Activated CD4-positive, alpha-beta T cell treated with anti-CD3 and anti-CD28 coated beads for 1 hour (primary cell): Measurements from ENCODE around the gene RPS19BP1.
A peak's percentile ranks its signal among the peaks of the same experiment; 100 is the strongest.

Source experiments
- DNase-seq: peaks from one replicate; pipeline ENCODE4 v3.0.0-alpha.2; 2020

Gene RPS19BP1

DNA sequence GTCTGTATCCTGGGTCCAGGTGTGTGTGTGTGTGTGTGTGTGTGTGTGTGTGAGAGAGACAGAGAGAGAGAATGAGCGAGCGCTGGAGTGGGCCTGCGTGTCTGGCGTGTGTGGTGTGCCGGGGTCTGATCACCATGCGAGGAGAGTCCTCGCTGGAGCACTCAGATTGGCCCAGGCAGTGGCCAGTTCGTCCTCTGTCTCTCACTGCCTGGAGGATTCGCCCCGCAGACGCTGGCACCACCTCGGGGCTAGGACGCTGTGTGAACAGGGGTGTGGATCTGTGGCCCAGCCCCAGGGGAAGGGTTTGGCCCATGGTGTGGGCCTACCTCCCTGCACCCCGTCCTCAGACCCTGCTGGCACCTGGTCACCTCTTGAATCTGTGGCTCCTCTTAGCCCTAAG, 26.4 kb upstream of the RPS19BP1 start:
- no peak for DNase-seq

DNA sequence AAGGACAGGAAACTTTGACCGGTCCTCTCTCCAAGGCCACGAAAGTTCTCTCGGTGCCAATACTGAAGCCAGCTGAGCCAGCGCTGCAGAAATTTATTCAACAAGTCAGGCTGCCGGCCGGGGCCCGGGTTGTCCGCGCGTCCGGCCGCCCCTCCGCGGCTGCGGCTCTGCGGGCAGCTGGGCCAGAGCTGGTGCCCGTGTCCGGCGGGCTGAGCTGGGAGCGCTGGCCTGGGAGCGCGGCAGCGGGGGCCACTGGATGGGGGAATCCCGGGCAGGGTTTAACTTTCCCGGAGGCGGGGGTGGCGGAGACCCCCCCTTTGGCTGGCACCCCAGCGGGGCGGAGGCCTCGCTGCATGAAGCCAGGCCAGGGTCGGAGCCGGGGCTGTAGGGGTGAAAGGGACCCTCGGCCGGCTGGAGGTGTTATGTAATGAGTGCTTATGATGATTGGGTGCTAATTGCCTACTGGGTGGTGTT, 25.7 kb upstream of the RPS19BP1 start:
- no peak for DNase-seq

DNA sequence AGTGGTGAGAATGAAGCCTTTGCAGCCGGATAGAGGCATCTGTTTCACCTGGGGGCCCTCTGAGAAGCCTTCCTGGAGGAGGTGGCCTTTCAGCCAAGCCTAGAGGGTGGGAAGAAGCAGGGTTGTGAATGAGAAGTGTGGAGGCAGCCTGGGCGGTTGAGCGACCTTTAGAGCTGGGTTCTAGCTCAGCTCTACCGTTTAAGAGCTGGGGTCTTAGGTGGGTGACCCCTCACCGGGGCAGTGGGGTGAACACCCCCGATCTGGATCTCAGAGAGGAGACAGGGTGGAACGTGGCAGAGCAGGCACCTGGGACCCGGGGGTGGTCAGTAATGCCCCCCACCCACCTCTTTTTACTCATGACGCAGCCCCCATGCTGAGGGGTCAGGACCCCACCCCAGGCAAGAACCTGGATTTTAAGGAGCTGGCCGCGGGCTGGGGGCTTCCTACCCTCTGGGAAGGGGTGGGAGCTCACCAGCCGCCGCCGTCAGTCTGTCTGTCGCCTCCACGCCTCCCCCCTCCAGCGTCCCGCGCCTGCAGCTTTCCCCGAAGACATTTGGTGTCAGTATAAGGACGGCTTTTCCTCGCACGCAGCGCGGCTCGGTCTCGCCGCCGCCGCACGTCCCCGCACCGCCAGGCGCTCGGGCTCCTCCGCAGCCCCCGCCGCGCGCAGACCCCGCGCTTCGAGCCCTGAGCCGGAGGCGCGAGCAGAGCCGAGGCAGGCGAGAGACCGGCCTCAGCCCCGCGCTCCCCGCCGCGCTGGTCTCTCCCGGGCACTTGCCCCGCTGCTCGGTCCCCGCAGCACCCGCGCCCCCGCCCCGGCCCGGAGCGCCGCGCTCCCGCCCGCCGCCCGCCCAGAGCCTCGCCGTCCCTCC, 24.7 kb upstream of the RPS19BP1 start:
- peak; percentile 45 for DNase-seq

DNA sequence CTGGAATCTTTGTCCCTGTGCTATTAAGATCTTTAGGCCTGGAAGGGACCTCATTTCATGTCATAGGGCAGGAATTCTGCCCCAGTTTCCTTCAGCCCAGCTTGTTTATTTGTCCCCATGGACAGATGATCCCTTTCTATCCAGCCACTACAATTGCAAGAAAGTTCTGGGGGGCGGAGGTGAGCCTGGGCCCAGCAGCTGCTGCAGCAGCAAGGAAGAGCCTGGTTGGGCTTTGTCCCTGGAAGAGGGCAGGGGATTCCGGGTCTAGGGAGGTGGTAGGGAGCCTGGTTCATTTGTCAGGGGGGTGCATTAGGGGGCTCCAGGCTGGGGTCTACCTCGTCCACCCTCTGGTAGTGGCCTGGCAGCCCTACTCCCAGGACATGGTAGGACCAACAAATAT, 21.6 kb upstream of the RPS19BP1 start:
- no peak for DNase-seq

DNA sequence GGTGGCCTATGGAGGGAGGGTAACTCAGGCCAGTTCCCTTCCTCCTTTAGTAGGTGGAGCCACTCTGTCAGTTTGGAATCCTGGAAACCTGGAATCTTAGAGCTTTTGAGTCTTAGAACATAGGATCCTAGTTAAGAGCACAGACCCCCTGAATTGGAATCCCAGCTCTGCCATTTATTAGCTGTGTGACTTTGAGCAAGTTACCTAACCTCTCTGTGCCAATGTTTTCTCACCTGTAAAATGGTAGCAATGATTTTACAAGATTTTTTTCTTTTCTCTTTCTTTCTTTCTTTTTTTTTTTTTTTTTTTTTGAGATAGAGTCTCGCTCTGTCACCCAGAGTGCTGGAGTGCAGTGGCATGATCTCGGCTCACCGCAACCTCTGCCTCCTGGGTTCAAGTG, 20.9 kb upstream of the RPS19BP1 start:
- no peak for DNase-seq

DNA sequence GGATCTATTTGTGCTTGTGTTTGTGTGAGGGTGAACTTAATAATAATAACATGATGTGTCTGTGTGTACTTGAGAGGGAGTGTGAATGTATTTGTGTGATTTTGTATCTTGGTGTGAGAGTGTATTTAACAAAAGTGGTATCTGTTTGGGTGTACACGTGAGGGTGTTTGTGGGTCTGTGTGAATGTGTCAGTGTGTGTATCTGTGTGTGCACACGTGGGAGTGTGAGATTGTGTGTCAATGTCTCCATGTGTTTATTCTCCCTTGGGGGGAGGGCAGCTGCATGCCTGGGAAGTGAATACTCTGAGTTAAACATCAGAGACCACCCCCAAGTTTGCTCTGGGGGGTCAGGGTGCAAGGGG, 15.0 kb upstream of the RPS19BP1 start:
- no peak for DNase-seq

DNA sequence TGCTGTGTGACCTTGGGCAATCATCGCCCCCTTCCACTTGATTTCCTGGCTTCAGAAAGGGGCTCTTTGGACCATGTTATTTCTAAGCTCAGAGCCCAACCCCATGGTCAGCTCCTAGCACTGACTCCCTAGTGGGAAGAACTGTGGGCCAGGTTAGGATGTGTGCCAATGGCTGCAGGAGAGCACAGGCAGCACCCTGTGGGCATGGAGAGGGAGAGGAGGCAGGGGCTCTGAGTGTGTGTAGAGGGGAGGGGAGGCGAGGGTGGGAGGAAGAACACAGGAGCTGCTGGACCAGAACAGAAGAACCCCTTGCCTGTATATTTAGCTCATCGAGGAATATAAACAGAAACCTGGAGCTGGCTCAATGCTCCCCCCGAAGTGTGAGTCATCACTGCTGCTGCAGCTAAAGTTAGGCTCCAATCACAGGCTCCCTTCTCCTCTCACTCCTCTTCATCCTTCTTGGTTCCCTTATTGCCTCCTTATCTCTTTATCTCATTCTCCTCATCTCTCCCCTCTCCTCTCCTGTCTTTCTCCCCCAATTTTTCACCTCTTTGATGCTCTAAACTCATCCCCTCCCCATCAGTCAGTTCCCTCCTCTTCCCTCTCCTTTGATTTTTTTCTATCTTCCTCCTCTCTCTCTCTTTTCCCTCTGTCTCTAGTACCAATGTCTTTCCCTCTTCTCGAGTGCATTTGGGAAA, 14.5 kb upstream of the RPS19BP1 start:
- no peak for DNase-seq

DNA sequence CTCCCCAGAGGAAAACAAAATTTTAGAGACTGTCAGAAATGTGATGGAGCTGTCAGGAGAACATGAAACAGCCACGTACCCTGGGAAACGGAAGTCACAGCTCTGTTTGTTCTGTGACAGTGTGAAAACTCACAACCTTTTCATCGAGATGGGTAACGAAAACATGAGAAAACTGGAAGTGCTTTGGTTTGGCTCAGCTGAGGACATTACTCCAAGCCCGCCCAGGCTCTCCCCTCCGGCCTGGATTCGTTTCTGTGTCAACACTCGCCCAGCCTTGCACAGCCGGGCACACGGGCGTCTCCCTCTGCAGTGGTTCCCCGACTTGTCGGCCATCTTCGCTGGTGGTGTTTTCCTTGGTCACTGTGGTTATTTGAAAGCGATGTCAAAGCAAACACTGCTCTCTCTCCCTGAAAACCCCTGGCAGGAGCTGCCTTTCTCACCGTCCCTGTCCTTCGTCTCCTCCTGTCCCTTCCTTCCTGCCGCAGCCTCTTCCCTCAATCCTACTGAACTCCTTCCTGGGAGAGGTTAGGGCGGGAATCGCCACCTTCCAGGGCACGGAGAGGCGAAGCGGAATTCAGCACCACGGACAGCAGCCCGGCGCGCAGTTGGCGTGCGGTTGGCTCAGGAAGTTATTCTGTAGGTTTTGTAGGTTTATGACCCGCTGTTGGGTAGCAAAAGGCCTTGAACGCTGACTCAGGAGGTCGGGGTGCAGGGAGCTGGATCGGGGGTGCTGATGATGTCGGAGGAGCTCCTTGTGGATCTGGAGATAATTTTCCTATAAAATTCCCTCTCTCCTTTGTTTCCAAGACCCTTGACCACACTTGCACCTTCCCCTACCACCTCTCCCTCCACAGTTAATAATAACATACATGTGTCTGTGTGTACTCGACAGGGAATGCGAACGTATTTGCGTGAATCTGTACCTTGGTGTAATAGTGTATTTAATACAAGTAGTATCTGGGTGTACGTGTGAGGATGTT, 13.1 kb upstream of the RPS19BP1 start:
- DNase-seq = peak; percentile 59

DNA sequence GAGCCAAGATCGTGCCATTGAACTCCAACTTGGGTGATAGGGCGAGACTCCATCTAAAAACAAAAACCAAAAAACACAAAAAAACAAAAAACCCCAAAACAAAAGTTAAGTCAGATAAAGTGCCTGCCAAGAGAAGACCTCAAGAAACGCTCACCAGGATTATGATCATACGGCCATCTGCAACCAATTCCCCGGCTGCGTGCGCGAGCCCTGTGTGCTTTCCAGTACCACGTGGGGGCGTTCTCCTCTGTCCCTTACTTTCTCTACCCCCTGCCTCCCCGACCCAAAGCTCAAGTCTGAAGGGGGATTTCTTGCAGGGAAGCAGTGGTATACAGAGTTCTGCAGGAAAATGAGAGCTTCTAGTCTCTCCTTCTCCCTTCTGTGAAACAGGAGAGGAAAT, 10.5 kb upstream of the RPS19BP1 start:
- no peak for DNase-seq

DNA sequence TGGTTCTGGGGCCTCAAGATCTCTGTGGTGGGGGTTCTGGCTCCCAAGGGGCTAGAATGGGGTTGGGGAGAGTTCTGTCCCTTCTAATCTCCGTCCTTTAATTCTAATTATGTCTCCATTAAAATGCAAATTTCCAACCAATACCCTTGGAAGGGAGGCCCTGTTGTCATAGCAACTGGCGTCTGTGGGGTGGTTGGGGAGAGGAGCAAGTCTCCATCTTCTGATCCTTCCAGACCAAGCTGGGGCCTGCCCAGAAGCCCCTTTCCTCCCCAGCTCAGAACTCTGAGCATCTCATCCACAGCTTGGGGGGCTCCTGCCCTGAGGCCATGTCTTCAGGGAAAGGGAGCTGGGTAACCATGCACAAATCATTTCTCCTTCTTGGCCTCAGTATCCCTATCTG, 5.4 kb upstream of the RPS19BP1 start:
- no peak for DNase-seq

DNA sequence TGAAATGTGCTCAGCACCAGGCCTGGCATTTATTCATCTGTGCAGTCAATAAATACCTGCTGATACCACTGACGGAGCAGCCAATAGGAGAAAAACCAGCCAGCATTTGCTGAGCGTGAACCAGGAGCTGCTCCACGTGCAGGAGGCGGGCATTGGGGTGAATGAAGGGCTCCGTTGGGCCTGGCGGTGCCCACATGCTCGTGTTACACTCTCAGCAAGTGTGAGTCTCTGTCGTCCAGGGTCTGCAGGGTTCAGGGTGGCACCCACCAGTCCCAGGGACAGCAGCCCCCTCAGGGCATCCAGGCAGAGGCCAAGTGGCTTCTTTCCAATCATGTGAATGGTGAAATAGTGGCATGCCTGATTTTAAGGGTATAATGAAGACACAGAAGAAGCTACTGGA, 4.2 kb upstream of the RPS19BP1 start:
- DNase-seq = no peak

DNA sequence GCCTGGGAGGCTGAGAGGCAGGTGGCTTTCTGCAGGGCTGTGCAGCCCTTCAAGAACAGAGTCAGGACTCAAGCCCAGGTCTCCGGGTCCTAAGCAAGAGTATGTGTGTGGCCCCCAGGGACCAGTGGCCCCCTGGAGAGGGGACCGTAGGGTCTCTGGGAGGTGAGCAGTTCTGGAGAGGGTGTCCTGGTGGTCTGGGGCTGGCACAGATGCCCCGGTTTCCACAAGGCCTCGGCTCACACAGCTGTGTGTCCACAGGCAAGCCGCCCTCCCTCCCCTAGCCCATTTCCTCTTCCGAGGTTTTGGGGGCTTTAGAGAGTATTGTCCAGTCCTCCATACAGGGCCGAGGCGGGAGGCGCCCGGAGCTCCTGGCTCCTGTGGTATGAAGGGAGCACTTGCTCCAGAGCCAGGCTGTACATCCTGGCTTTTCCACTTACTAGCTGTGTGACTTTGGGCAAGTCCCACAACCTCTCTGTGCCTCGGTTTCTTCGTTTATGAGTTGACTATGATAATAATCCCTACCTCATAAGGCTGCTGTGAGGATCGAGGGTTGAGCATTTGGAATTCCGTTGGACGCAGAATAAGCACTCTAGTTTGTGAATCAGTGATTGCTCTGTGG, 3.4 kb upstream of the RPS19BP1 start:
- DNase-seq = no peak

DNA sequence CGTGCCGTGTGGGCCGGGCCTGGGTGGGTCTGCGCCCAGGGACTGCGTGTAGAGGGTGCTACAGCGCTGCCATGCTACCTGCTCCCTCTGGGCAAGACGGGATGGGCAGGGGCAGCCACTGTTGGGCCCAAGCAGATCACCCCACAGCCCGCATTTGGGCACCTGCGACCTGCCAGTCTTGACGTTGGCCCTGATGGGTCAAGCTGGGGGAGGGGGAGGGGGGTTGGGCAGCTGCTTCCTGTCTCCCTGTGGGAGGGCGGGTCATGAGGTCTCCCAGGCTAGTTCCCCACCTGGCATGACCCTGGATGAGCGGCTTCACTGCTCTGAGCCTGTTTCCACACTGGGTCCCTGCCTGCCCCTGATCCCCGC, 2.8 kb upstream of the RPS19BP1 start:
- no peak for DNase-seq

DNA sequence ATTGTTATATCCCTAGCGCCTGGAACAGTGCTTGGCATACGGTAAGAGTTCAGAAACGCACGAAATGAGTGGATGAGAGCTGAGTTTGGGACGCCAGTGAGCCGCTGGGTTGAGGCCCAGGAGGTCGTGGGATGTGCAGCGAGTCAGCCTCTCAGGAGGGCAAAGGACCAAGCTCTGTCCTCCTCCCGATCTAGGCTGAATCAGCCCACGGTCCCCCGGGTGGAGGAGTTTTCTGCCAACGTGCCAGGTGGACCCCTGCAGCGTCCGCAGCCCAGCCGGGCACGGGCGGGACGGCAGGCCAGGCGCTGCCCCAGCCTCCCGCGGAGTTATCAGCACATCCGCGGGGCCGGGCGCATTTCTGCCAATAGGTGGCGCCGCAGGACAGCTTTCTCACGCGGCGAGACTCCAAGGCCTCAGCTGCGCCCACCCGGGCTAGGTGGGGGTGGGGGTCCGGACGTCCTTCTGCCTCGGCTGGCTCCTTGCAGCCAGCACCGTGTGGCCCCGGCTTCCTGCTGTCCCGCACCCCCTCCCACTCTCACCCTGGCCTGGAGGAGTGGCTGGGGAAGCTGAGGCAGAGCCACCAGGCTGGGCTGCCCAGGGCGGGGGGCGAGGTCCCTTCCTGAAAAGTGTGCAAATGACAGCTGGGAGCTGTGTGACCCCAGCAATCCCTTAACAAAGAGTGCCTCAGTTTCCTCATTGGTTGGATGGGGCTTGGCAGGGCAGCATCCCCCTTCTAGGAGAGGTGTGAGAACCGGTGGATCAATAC, 2.2 kb upstream of the RPS19BP1 start:
- peak; percentile 67 for DNase-seq

DNA sequence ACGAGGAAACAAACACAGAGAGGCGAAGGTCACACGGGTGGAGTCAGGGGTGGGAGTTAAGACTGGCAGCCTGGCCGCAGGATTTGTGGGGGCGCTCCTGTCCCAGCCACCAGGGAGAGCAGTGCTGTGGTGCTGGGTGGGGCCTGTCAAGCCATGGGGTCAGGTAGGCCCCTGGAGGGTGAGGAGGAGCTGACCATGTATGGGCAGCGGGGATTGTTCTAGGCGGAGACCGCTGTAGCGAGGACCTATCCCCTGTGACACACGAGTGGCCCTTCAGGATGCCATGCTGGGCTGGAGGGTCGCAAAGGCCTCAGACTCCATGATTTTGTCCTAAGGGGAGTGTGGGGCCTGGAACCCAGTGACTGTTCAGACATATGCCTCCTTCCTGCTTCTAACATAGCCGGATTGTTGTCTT, 1.6 kb upstream of the RPS19BP1 start:
- DNase-seq = no peak

DNA sequence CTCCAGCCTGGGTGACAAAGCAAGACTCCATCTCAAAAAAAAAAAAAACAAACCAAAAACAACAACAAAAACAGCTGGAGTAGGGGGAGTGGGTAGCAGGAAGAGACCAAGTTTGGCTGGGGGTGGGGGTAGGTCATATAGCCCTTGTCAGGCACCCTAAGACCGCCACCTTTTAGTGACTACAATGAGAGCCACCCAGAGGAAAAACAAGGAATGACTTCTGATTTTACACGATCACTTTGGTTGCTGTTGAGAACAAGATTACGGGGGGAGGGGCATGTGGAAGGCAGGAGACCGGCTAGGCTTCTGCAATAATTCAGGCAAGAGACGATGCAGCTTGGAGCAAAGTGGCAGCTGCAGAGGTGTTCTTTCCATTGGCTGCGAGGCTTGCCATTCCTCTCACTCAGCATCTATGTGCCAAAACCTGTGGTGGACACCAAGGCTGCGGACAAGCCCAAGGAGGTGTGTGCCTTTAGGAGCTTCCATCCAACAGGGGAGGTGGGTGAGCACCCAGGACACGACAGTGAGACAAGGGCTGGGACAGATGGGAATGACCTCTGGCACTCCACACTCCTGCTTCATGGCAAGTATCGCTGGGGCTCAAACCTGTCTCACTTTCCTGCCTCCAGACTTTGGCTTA, 1.7 kb downstream of the RPS19BP1 start:
- DNase-seq = no peak

DNA sequence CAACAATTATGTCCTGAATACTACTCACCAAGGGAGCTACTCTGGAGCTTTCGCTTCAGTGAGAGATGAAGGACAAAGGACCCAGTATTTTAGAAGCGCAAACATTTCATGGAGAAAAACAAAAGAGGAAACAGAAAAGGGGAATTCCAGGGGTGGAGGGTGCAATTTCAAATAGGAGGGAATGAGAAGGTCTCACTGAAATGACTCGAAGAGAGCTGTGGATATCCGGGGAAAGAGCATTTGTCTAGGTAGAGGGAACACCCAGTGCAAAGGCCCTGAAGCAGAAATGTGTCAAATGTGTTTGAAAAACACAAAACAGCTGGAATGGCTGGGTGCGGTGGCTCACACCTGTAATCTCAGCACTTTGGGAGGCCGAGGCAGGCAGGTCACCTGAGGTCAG, 2.4 kb downstream of the RPS19BP1 start:
- DNase-seq = no peak

DNA sequence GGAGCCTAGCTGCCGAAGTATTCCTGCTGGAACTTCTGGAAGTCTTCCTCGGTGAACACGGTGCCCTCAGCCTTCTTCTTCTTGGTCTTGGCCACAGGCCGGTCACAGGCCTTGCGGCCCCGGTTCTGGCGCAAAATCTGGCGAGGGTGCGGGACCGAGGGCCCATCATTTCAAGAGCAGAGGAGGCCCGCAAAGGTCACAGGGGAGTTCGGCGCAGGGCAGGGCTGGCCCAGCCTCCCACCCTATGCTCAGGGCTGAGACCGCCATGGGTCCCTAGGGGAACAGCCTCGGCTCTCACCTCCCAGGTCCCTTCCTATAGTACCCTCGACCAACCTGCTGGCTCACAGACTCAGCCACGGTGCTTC, 3.1 kb downstream of the RPS19BP1 start:
- DNase-seq = no peak

DNA sequence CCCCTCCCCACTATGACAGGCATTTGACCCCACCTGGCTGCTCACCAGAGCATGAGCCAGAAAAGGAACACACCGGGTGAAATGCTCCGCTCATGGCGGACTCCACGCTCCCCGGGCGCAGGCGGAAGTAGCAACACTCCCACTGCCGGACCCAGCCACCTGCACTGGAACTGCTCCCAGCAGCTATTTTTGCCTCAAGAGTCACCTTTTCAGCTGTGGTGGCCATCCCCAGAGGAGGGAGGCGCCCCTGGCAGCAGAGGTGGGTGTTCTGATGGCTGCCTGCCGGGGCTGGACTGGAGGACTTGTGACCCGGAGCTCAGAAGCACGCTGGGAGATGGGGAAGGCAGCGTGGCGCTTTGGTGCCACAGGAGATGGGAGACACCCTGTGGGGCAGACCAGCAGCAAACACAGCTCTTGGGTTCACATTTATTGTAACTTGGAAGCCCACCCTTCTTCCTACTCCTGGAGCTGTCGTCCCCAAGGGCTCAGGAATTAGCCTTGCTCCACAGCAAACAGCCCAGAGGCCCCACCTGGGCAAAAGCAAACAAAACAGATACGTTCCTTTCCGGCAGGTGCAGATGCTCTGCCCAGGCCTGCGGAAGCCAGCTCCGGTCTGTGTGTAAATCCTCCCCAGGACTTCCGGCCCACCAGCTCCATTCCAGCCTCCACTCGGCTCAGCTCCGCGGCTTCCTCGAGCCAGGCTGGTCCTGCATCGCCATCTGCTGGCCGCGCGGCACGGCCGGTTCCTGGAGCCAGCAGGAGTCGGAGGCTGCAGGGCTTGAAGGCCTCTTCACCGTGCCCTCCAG, 3.7 kb downstream of the RPS19BP1 start:
- DNase-seq = peak; percentile 88

DNA sequence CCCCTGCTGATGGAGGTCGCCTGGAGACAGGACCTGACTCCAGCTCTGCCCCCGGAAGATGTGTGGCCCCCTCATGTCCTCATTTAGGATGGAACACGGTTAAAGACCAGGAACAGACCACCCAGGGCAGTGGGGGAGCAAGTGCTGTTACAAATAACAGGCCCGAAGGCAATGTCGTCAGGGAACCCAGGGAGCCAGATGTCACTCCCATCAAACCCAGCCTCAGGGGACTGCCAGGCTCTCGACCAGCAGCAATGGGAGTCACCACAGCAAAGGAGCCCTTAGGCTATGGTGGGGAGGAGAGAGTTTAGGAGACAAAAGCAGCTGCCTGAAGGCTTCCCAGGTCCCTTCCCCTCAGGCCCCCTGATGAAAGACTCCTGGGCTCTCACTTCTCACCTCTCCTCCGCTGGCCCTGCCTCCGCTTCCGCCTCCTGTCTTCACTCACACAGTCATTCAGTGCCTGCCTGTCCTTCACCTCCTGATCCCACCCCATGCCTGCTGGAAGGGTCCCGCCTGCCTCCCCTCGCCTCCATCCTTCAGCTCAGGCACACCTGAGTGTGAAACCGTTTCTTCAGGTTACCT, 4.4 kb downstream of the RPS19BP1 start:
- DNase-seq = no peak
